Tibial artery (tissue), 4 donors: ENCODE results near the gene KRT75.

Experiments
- DNase-seq, 2 donors: peaks; one replicate each; pipeline ENCODE4 v3.0.0-alpha.2; 2019
- H3K27ac ChIP-seq, 2 donors: fragments of 200-600 bp; sonication (generic) in 1 of 2; 1 replicate in 1 of 2; 2 replicates in 1 of 2; pipeline ENCODE4 v1.5.1; 2018 to 2019; ENCODE audit warnings: mild to moderate bottlenecking in 1 of 2
- H3K27me3 ChIP-seq, 2 donors: fragments of 200-600 bp; sonication (generic) in 1 of 2; one replicate each; pipeline versions ENCODE4 v1.5.1 to v1.6.0; 2016 to 2019
- H3K36me3 ChIP-seq, 3 donors: fragments of 200-600 bp; sonication (generic) in 2 of 3; one replicate each; pipeline ENCODE4 v1.5.1; 2016 to 2019; ENCODE audit warnings: mild to moderate bottlenecking in 2 of 3
- H3K4me1 ChIP-seq, 4 donors: fragments of 200-600 bp; sonication (generic) in 2 of 4; 1 replicate in 3 of 4; 2 replicates in 1 of 4; pipeline ENCODE4 v1.5.1; 2016 to 2019
- H3K4me3 ChIP-seq, 2 donors: fragments of 200-600 bp; sonication (generic) in 1 of 2; 1 replicate in 1 of 2; 2 replicates in 1 of 2; pipeline ENCODE4 v1.5.1; 2018 to 2019; ENCODE audit warnings: mild to moderate bottlenecking in 2 of 2
- H3K9me3 ChIP-seq, 3 donors: fragments of 200-600 bp; sonication (generic) in 1 of 3; one replicate each; pipeline ENCODE4 v1.5.1; 2016 to 2019
- CTCF ChIP-seq, 2 experiments: fragments of 200-600 bp in 1 of 2; fragments of 450-650 bp in 1 of 2; IDR thresholded peaks; one replicate each; pipeline ENCODE4 v1.5.1; 2017 to 2019; ENCODE audit warnings: antibody characterized with exemption in 2 of 2, mild to moderate bottlenecking in 1 of 2, moderate library complexity in 1 of 2
- intact Hi-C: fragments of 100-400 bp; cut with DNase I; formaldehyde crosslinking; loops from one replicate; pipeline ENCODE4 v1.15.0; 2023; ENCODE audit warnings: low total_unique reads

The KRT75 gene

GRCh38 chr12:52469853-52470252 is 35.7 kb upstream of the KRT75 start:
- no peaks in the 10 kb centered on the region for H3K9me3 ChIP-seq
- no peak for DNase-seq
- TF ChIP-seq CTCF (IDR thresholded peaks at IDR 0.05) = no peak
- intact Hi-C loops = no loop called here
- no peak overlapping the region for H3K4me3 ChIP-seq
- no peaks in the 10 kb centered on the region for H3K4me1 ChIP-seq
- no peak overlapping the region for H3K27ac ChIP-seq
- no peaks in the 10 kb centered on the region for H3K36me3 ChIP-seq
- peaks cover 0 to 3% of the 10 kb centered on the region in 2 donors for H3K27me3 ChIP-seq

DNA sequence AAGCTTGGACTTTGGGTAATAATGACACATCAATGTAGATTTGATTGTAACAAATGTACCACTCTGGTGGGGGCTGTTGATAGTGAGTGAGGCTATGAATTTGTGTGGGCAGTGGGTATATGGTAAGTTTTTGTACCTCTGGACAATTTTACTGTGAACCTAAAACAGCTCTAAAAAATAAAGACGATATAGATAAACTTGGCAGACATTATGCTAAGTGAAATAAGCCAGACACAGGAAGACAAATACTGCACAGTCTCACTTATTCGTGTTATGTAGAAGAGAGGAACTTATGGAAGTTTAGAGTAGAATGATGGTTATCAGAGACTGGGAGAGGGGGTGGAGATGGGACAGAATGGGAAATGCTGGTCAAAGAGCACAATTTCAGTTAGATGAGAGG is 30.7 kb upstream of the KRT75 start:
- intact Hi-C loops = no loop called here
- TF ChIP-seq CTCF (IDR thresholded peaks at IDR 0.05) = no peak
- Histone ChIP-seq H3K4me1 (no peaks in the 10 kb centered on the region), H3K27me3 (peaks cover 0 to 9% of the 10 kb centered on the region in 2 donors), H3K9me3 (no peaks in the 10 kb centered on the region), H3K27ac (no peak overlapping the region), H3K36me3 (no peaks in the 10 kb centered on the region), H3K4me3 (no peak overlapping the region)
- DNase-seq = no peak

DNA sequence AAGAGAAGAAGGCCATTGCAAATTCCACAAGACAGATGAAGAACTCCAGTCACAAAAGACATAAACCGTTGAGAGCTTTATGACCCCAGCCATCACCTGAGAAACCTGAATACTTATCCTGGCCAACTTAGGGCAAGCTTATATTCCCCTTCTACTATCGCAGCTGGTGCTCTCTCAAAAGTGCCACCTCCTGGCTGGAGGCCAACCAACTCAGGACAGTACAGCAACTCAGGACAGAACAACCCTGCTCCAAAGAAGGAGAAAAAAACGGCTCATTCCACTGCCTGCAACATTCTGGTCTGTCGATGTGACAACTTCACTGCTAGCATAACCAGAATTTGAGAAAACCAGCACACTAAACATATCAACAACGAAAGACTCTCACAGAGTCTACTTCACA is 27.5 kb upstream of the KRT75 start:
- intact Hi-C loops = no loop called here
- Histone ChIP-seq H3K9me3 (no peaks in the 10 kb centered on the region), H3K27me3 (peaks cover 0 to 6% of the 10 kb centered on the region in 2 donors), H3K4me3 (no peak overlapping the region), H3K4me1 (no peaks in the 10 kb centered on the region), H3K27ac (no peak overlapping the region), H3K36me3 (no peaks in the 10 kb centered on the region)
- TF ChIP-seq CTCF (IDR thresholded peaks at IDR 0.05) = no peak
- DNase-seq = no peak

DNA sequence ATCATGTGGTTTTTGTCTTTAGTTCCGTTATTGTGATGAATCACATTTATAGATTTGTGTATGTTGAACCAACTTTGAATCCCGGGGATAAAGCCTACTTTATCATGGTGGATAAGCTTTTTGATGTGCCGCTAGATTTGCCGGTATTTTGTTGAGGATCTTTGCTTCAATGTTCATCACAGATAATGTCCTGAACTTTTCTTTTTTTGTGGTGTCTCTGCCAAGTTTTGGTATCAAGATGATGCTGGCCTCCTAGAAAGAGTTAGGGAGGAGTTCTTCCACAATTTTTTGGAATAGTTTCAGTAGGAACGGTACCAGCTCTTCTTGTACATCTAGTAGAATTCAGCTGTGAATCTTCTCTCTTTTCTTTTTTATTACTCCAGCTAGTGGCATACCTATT is 24.7 kb upstream of the KRT75 start:
- intact Hi-C loops = no loop called here
- H3K4me3 ChIP-seq = no peak overlapping the region
- H3K27ac ChIP-seq = no peak overlapping the region
- no peak for TF ChIP-seq CTCF (IDR thresholded peaks at IDR 0.05)
- peaks cover 0 to 4% of the 10 kb centered on the region in 2 donors for H3K27me3 ChIP-seq
- no peaks in the 10 kb centered on the region for H3K4me1 ChIP-seq
- no peaks in the 10 kb centered on the region for H3K36me3 ChIP-seq
- no peak for DNase-seq
- H3K9me3 ChIP-seq = no peaks in the 10 kb centered on the region

GRCh38 chr12:52455821-52456220 is 21.6 kb upstream of the KRT75 start:
- intact Hi-C loops = no loop called here
- no peak for DNase-seq

More at GRCh38 chr12:52455821-52456220, 21.6 kb upstream of the KRT75 start:
- Histone ChIP-seq H3K27me3 (no peaks in the 10 kb centered on the region), H3K4me3 (no peak overlapping the region), H3K27ac (no peak overlapping the region), H3K4me1 (no peaks in the 10 kb centered on the region), H3K36me3 (no peaks in the 10 kb centered on the region), H3K9me3 (no peaks in the 10 kb centered on the region)
- TF ChIP-seq CTCF (IDR thresholded peaks at IDR 0.05) = no peak
